GM10847 (cell line): Measurements from ENCODE around the gene TEX55.

Experiments
- POLR2A ChIP-seq: IDR thresholded peaks from 2 replicates; pipeline ENCODE4 v1.6.1; 2011; ENCODE audit not compliant: insufficient read length; ENCODE audit errors: extremely low read depth

Gene TEX55

DNA sequence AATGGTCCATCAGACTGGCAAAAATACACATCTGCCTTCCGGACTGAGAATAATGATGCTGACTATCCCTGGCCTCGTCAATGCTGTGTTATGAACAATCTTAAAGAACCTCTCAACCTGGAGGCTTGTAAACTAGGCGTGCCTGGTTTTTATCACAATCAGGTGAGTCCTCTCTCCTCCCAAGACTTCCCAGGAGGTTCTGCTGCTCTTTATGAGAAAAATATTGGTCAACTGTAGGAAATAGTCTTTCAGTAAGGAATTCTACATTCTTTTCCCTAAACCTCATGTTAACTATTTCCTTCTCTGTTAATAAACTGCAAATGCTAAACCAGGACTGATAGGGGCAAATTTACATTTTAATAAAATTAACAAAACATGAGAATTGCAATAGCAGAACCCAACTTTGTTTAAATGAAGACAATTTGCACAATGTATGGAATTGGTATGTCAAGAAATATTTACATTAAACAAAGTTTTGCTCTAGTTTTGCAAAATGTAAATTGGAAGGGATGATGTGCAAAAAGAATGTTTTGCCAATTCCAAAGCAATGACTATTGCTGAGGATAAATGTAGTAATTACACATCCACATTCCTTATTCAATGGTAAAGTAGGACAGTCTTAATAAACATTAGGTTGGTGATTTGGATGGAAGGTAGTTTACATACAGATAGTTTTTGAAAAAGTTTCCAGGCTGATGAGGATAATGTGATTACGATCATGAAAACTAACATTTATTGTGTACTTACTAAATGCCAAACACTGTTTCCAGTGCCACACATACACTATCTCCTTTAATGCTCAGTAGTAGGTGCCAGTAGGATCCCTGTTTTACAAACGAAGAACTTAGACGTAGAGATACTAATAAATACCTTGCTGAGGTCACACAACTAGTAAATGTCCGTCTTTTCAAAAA, 48.5 kb downstream of the TEX55 start:
- no peak for TF ChIP-seq POLR2A

DNA sequence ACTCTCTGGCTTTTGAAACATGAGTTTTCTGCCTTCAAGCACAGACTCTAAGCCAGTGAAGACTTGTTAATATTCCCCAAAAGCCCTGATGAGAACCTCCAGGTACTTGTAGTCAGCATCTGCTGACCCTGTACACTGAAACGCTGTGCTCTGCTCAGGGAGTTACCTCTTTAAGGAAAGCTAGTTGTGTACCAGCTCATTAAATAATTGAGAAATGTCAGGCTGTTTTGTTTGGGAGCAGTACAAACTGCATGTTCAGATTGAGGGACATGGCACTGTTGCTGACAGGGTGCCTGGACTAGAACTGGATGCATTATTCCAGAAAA, 49.1 kb downstream of the TEX55 start:
- TF ChIP-seq POLR2A, result no peak

DNA sequence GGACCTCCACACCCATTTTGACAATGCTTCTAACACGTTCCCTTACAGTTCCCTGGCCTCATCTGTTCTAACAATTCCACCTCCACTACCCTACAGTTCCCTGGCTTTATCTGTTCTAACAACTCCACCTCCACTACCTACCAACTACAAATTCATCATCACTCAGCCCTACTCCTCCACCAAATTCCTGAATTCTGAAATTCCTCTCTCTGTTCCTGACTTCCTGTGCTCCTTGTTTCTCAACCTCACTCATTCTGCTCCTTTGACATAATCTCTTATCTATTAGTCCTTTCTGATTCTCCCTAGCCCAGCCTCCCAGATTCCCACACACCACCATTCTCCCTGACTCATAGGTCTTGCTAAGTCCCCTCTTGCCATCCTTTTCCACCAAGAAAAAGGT, 49.9 kb downstream of the TEX55 start:
- TF ChIP-seq POLR2A, result no peak
